Measurements from ENCODE around the gene F11.
"Not testable (repeated sequence)": the region's sequence is repeated elsewhere in the genome, so short reads cannot be mapped to it uniquely, and the experiment has no call there.

The F11 gene

GRCh38 chr4:186242031-186242430, 24.0 kb upstream of the F11 start:
- H3K36me3 Mint-ChIP-seq (ENCODE audit: low read depth); H3K27ac Mint-ChIP-seq; H3K4me3 Mint-ChIP-seq; H3K4me1 Mint-ChIP-seq (ENCODE audit: low read depth); H3K9me3 Mint-ChIP-seq; H3K27me3 Mint-ChIP-seq: not testable (repeated sequence)

GRCh38 chr4:186243331-186243730, 22.7 kb upstream of the F11 start:
- H3K36me3 Mint-ChIP-seq (ENCODE audit: low read depth), result no peaks in the 10 kb centered on the region
- H3K4me1 Mint-ChIP-seq (ENCODE audit: low read depth), result no peaks in the 10 kb centered on the region
- H3K27ac Mint-ChIP-seq, result no peak overlapping the region
- peaks cover 7% of the 10 kb centered on the region for H3K9me3 Mint-ChIP-seq
- no peak overlapping the region for H3K4me3 Mint-ChIP-seq
- no peaks in the 10 kb centered on the region for H3K27me3 Mint-ChIP-seq

DNA sequence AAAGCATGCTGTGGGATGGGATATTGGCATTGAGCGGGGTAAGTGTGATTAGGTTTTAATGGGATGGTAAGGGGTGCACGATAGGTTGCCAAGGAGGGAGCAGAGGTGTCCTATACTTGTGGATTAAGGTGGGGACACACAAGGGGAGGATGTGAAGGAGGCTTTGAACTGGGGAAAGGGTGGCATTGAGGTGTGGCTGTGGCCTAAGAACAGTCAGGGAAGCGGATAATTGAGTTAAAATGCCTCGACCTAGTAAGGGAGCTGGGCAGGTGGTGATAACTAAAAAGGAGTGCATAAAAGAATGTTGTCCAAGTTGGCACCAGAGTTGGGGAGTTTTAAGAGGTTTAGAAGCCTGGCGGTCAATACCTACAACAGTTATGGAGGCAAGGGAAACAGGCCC, 21.2 kb upstream of the F11 start:
- Mint-ChIP-seq H3K4me3 (no peak overlapping the region), H3K9me3 (peaks cover 7% of the 10 kb centered on the region), H3K36me3 (ENCODE audit: low read depth) (no peaks in the 10 kb centered on the region), H3K27me3 (no peaks in the 10 kb centered on the region), H3K4me1 (ENCODE audit: low read depth) (no peaks in the 10 kb centered on the region), H3K27ac (no peak overlapping the region)

GRCh38 chr4:186247062-186247752, 18.8 kb upstream of the F11 start:
- not testable (repeated sequence) for H3K4me3 Mint-ChIP-seq; H3K9me3 Mint-ChIP-seq; H3K4me1 Mint-ChIP-seq (ENCODE audit: low read depth); H3K27me3 Mint-ChIP-seq; H3K27ac Mint-ChIP-seq
- peaks cover 11% of the 10 kb centered on the region for H3K36me3 Mint-ChIP-seq (ENCODE audit: low read depth)

DNA sequence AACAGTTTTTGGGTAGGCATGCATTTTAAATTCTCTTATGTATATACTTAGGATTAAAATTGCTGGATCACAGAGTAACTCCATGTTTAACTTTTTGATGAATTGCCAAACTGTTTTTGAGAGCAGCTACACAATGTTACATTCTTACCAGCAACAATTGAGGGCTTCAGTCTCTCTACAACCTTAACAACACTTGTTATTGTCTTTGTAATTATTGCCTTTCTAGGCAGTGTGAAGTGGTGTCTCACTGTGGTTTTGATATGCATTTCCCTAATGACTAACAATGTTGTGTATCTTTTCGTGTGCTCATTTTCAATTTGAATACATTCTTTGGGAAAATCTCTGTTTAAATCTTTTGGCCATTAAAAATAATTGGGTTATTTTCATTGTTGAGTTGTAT, 17.3 kb upstream of the F11 start:
- Mint-ChIP-seq H3K4me3 (no peak overlapping the region), H3K4me1 (ENCODE audit: low read depth) (no peaks in the 10 kb centered on the region), H3K9me3 (peaks cover 7% of the 10 kb centered on the region), H3K27ac (no peak overlapping the region), H3K36me3 (ENCODE audit: low read depth) (peaks cover 12% of the 10 kb centered on the region), H3K27me3 (no peaks in the 10 kb centered on the region)

GRCh38 chr4:186249785-186250754, 15.9 kb upstream of the F11 start:
- Mint-ChIP-seq H3K9me3 (peaks cover 7% of the 10 kb centered on the region), H3K27me3 (no peaks in the 10 kb centered on the region), H3K36me3 (ENCODE audit: low read depth) (peaks cover 12% of the 10 kb centered on the region), H3K27ac (no peak overlapping the region), H3K4me1 (ENCODE audit: low read depth) (no peaks in the 10 kb centered on the region), H3K4me3 (no peak overlapping the region)

DNA sequence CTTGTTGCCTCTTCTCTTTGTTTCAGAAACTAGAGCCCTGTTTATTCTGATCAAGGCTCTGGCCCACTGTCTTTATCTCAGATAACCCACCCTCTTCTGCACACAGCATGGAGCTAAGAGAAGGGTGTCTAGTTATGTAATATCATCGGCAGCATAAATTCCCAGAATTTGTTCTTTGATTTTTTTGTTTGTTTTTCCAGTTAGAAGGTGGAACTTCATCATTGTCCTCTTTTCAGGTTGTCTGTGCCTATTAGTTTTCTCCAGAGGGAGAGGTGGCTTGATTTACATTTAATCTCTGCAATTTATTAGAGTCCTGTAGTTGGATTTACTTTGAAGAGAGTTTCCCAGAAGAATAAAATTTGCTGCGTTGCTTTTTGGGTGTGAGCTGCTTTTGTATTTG, 15.2 kb upstream of the F11 start:
- no peaks in the 10 kb centered on the region for H3K27me3 Mint-ChIP-seq
- H3K4me3 Mint-ChIP-seq, result no peak overlapping the region
- H3K27ac Mint-ChIP-seq, result no peak overlapping the region
- peaks cover 7% of the 10 kb centered on the region for H3K9me3 Mint-ChIP-seq
- peaks cover 12% of the 10 kb centered on the region for H3K36me3 Mint-ChIP-seq (ENCODE audit: low read depth)
- H3K4me1 Mint-ChIP-seq (ENCODE audit: low read depth), result no peaks in the 10 kb centered on the region

GRCh38 chr4:186255122-186255521, 10.9 kb upstream of the F11 start:
- Mint-ChIP-seq H3K36me3 (ENCODE audit: low read depth) (peaks cover 12% of the 10 kb centered on the region), H3K4me3 (no peak overlapping the region), H3K27ac (no peak overlapping the region), H3K27me3 (no peaks in the 10 kb centered on the region), H3K9me3 (no peaks in the 10 kb centered on the region), H3K4me1 (ENCODE audit: low read depth) (no peaks in the 10 kb centered on the region)

- Mint-ChIP-seq H3K36me3 (ENCODE audit: low read depth) (no peaks in the 10 kb centered on the region), H3K4me1 (ENCODE audit: low read depth) (no peaks in the 10 kb centered on the region), H3K4me3 (no peak overlapping the region), H3K9me3 (no peaks in the 10 kb centered on the region), H3K27ac (no peak overlapping the region), H3K27me3 (no peaks in the 10 kb centered on the region)
Observed at GRCh38 chr4:186258216-186258811, 7.7 kb upstream of the F11 start.

- Mint-ChIP-seq H3K27me3 (peaks cover 8% of the 10 kb centered on the region), H3K4me3 (no peak overlapping the region), H3K4me1 (ENCODE audit: low read depth) (no peaks in the 10 kb centered on the region), H3K27ac (no peak overlapping the region), H3K36me3 (ENCODE audit: low read depth) (no peaks in the 10 kb centered on the region), H3K9me3 (no peaks in the 10 kb centered on the region)
Observed at GRCh38 chr4:186260117-186260503, 5.9 kb upstream of the F11 start.

GRCh38 chr4:186260504-186261448, 5.2 kb upstream of the F11 start:
- H3K4me3 Mint-ChIP-seq, result no peak overlapping the region
- no peak overlapping the region for H3K27ac Mint-ChIP-seq
- H3K36me3 Mint-ChIP-seq (ENCODE audit: low read depth), result no peaks in the 10 kb centered on the region
- H3K27me3 Mint-ChIP-seq, result peaks cover 8% of the 10 kb centered on the region
- no peaks in the 10 kb centered on the region for H3K4me1 Mint-ChIP-seq (ENCODE audit: low read depth)
- no peaks in the 10 kb centered on the region for H3K9me3 Mint-ChIP-seq

DNA sequence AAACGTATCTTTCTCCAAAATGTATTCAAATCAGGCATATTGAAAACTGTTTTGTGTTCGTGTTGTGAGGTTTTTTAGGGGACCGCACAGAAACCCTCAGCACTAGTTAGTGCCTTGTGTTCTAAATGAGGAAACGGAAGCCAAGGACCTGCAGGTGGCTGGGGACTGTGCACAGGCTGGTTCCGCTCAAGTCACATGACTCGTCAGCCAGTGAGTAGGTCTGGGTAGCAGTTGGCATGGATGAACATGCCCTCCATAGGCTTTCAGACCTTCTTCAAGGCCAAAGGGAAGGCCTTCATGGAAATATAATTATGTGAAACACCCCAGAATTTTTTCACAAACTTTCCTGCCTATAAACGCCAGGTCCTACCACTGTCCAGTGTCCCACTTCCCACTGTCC, 1.3 kb upstream of the F11 start:
- Mint-ChIP-seq H3K27me3 (peaks cover 41% of the 10 kb centered on the region), H3K4me3 (no peak overlapping the region), H3K4me1 (ENCODE audit: low read depth) (no peaks in the 10 kb centered on the region), H3K9me3 (no peaks in the 10 kb centered on the region), H3K36me3 (ENCODE audit: low read depth) (no peaks in the 10 kb centered on the region), H3K27ac (no peak overlapping the region)

DNA sequence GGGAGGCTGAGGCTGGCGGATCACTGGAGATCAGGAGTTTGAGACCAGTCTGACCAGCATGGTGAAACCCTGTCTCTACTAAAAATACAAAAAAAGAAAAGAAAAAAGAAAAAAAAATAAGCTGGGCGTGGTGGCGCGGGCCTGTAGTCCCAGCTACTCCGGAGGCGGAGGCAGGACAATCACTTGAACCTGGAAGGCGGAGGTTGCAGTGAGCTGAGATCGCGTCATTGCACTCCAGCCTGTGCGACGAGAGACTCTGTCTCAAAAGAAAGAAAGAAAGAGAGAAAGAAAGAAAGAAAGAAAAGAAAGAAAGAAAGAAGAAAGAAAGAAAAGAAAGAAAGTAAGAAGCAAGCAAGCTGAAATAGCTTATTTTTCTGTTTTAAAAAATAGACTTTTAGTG, 739 bp upstream of the F11 start:
- not testable (repeated sequence) for H3K4me3 Mint-ChIP-seq; H3K4me1 Mint-ChIP-seq (ENCODE audit: low read depth); H3K27ac Mint-ChIP-seq; H3K9me3 Mint-ChIP-seq; H3K36me3 Mint-ChIP-seq (ENCODE audit: low read depth)
- peaks cover 41% of the 10 kb centered on the region for H3K27me3 Mint-ChIP-seq

GRCh38 chr4:186266729-186267456, 904 bp downstream of the F11 start:
- H3K36me3 Mint-ChIP-seq (ENCODE audit: low read depth), result no peaks in the 10 kb centered on the region

More at GRCh38 chr4:186266729-186267456, 904 bp downstream of the F11 start:
- H3K27me3 Mint-ChIP-seq, result peaks cover 46% of the 10 kb centered on the region
- no peak overlapping the region for H3K27ac Mint-ChIP-seq
- no peaks in the 10 kb centered on the region for H3K9me3 Mint-ChIP-seq
- no peaks in the 10 kb centered on the region for H3K4me1 Mint-ChIP-seq (ENCODE audit: low read depth)
- no peak overlapping the region for H3K4me3 Mint-ChIP-seq
